Esophagus muscularis mucosa (tissue), 4 donors: ENCODE data around the gene BAHCC1. TPM values are rescaled to one million over a fixed set of nuclear protein-coding genes. Genes with fewer than 3 reads are reported as not detected.

Source experiments
- DNase-seq: peaks from one replicate; pipeline ENCODE4 v3.0.0-alpha.2; 2017; ENCODE audit errors: extremely low spot score
- H3K27ac ChIP-seq, 4 donors: fragments of 200-600 bp; sonication (generic); replicated peaks in 1 of 4; 1 replicate in 3 of 4; 2 replicates in 1 of 4; pipeline ENCODE4 v1.5.1; 2016 to 2019; ENCODE audit warnings: mild to moderate bottlenecking in 1 of 4
- H3K27me3 ChIP-seq, 4 donors: fragments of 200-600 bp; sonication (generic); one replicate each; pipeline versions ENCODE4 v1.5.1 to v1.6.0; 2016 to 2019
- H3K36me3 ChIP-seq, 4 donors: fragments of 200-600 bp; sonication (generic); one replicate each; pipeline ENCODE4 v1.5.1; 2016 to 2019
- H3K4me1 ChIP-seq, 4 donors: fragments of 200-600 bp; sonication (generic); one replicate each; pipeline ENCODE4 v1.5.1; 2016 to 2019
- H3K4me3 ChIP-seq, 4 donors: fragments of 200-600 bp; sonication (generic); 1 replicate in 2 of 4; 2 replicates in 2 of 4; pipeline ENCODE4 v1.5.1; 2016 to 2019; ENCODE audit warnings: mild to moderate bottlenecking in 4 of 4, moderate library complexity in 1 of 4
- H3K9me3 ChIP-seq, 4 donors: fragments of 200-600 bp; sonication (generic); 1 replicate in 3 of 4; 2 replicates in 1 of 4; pipeline ENCODE4 v1.5.1; 2016 to 2019
- EP300 ChIP-seq: sonication (generic); formaldehyde crosslinking; IDR thresholded peaks from one replicate; pipeline ENCODE4 v1.6.1; 2017; ENCODE audit warnings: antibody characterized with exemption
- POLR2A ChIP-seq: fragments of 450-650 bp; IDR thresholded peaks from one replicate; pipeline ENCODE4 v1.6.1; 2017; ENCODE audit warnings: antibody characterized with exemption, moderate library complexity, mild to moderate bottlenecking, low read depth
- POLR2AphosphoS5 ChIP-seq, 2 donors: sonication (generic); formaldehyde crosslinking; IDR thresholded peaks; one replicate each; pipeline ENCODE4 v1.6.1; 2017; ENCODE audit warnings: antibody characterized with exemption in 2 of 2
- WGBS: methylation state at CpG from one replicate; pipeline ENCODE4 v1.1.5; 2018; 5-methylcytosine and 5-hydroxymethylcytosine counted together
- intact Hi-C: fragments of 100-400 bp; cut with DNase I; formaldehyde crosslinking; loops from one replicate; pipeline ENCODE4 v1.15.1; 2023
- total RNA-seq, 4 donors: library from RNA; depleted of rRNA; stranded (reverse); fragments of >200 nt; gene quantifications; one replicate each; pipeline versions ENCODE4 v1.1.0 to v1.2.1, GENCODE V29; 2016
- TF ChIP-seq, protein P1 (sequence below), 3 experiments: fragments of 200-600 bp in 2 of 3; fragments of 450-650 bp in 1 of 3; sonication (generic) in 2 of 3; IDR thresholded peaks; one replicate each; pipeline ENCODE4 v1.5.1; 2017 to 2019; ENCODE audit warnings: antibody characterized with exemption in 3 of 3, mild to moderate bottlenecking in 2 of 3, moderate library complexity in 1 of 3

BAHCC1 gene
- total RNA-seq = 10 to 100 TPM; 15.9 to 38.1 (median 21.1) TPM

DNA sequence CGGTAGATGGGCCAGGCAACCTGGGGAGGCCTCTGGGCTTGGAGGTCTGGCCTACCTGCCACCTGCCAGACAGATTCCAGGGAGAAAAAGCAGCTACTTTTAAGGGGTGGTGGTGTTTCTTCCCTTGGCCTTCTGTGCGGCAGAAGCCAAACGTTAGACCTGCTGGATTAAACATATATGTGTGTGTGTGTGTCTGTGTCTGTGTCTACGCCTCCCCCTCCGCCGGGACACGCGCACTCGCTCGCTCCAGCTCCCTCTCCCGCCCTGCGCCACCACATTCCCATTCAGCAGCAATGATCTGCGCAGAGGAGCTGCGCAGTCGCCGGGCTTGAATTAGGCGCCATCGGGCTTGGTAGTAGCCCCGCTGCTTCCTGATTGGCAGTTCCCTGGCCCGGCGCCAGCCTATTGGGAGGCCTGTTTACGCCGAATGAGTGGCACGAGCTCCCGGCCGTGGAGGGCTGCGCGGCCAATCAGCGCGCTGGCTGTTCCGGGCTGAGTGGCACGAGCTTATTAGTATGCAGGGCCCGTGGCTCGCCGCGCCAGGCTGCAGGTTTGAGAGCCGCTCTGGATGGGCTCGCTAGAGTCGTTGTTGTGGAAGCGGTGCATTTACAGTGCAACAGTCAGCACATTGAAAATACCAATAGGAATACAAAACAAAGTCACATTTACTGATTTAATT, at the start of gene BAHCC1:
TSS of gene BAHCC1 (plus strand) at position 537 of the 679 bp plus-strand sequence. CDS start 4,283 bp downstream, outside the sequence.
- Histone ChIP-seq H3K4me3 (peak within 1 kb of the TSS; percentile 79 to 95 (median 90)), H3K4me1 (peaks cover 34 to 60% (median 58%) of the 10 kb centered on the region in 4 donors), H3K36me3 (no peaks in the 10 kb centered on the region), H3K27ac (peak within 1 kb of the TSS; percentile 96 to 100 (median 99)), H3K27me3 (no peaks in the 10 kb centered on the region), H3K9me3 (no peaks in the 10 kb centered on the region)
- 0% methylated on average over 36 of the region's 40 CpGs for WGBS
- intact Hi-C loops = loop anchor here (5.0 kb wide), 2 partner anchors 103 to 117 kb away; partner anchors contain the start of gene ACTG1
- TF ChIP-seq POLR2AphosphoS5 (IDR thresholded peaks at IDR 0.05) (peak; percentile 100), EP300 (no peak), POLR2A (peak; percentile 85)
- TF ChIP-seq, protein P1, sequence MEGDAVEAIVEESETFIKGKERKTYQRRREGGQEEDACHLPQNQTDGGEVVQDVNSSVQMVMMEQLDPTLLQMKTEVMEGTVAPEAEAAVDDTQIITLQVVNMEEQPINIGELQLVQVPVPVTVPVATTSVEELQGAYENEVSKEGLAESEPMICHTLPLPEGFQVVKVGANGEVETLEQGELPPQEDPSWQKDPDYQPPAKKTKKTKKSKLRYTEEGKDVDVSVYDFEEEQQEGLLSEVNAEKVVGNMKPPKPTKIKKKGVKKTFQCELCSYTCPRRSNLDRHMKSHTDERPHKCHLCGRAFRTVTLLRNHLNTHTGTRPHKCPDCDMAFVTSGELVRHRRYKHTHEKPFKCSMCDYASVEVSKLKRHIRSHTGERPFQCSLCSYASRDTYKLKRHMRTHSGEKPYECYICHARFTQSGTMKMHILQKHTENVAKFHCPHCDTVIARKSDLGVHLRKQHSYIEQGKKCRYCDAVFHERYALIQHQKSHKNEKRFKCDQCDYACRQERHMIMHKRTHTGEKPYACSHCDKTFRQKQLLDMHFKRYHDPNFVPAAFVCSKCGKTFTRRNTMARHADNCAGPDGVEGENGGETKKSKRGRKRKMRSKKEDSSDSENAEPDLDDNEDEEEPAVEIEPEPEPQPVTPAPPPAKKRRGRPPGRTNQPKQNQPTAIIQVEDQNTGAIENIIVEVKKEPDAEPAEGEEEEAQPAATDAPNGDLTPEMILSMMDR (IDR thresholded peaks at IDR 0.05) = peak in 1 of 3 experiments; percentile 11
- peak; percentile 100 for DNase-seq

DNA sequence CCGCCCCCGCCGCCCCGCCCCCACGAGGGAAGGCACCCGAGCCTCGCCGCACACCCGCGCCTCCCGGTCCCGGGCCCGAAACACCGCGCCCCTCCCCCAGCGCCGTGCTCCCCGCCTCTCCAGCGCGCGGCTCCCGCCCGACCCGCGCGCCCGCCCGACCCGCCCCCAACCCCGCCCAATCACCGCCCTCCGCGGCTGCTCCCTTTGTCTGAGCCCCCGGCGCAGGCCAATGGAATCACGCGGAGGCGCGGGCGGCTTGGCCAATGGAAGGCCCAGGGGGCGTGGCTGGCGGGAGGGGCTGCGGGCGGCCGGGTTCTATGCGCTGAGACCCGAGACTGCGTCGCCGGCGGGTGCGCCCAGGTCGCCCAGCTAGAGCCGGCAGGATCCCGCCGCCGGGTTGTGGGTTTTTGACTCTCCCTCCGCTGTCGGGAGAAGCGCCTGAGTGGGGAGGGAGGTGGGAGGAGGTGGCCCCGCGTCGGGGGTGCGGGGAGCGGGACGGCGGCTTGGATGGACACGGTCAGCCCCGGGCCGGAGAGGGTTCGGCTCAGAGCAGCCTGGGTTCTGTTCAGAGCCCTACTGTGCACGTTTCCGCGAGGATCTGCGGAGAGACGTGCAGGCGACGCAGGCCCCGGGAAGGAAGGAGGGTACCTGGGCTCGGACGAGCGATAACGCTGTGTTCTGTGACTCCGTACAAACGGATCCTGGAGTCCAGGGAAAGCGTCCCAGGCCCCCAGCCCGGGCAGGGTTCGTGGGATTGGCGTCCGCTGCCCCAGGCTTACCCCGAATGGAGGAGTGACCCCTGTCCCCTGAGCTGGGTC, 49.0 kb upstream of the BAHCC1 start:
- H3K27ac ChIP-seq = peak overlapping the region; percentile 81 to 98 (median 92)
- H3K4me1 ChIP-seq = peaks cover 10 to 36% (median 31%) of the 10 kb centered on the region in 4 donors
- peaks cover 0 to 6% (median 0%) of the 10 kb centered on the region in 4 donors for H3K27me3 ChIP-seq
- H3K36me3 ChIP-seq = no peaks in the 10 kb centered on the region
- H3K4me3 ChIP-seq = peak overlapping the region; percentile 70 to 96 (median 80)
- WGBS = 2% methylated on average over 19 of the region's 91 CpGs
- H3K9me3 ChIP-seq = no peaks in the 10 kb centered on the region
- DNase-seq = peak; percentile 100
- intact Hi-C loops = loop anchor here (2.0 kb wide), 1 partner anchor 137 kb away; no protein-coding TSS in a partner anchor
- TF ChIP-seq EP300 (no peak), POLR2A (peak; percentile 78), POLR2AphosphoS5 (IDR thresholded peaks at IDR 0.05) (peak; percentile 89 to 95)

DNA sequence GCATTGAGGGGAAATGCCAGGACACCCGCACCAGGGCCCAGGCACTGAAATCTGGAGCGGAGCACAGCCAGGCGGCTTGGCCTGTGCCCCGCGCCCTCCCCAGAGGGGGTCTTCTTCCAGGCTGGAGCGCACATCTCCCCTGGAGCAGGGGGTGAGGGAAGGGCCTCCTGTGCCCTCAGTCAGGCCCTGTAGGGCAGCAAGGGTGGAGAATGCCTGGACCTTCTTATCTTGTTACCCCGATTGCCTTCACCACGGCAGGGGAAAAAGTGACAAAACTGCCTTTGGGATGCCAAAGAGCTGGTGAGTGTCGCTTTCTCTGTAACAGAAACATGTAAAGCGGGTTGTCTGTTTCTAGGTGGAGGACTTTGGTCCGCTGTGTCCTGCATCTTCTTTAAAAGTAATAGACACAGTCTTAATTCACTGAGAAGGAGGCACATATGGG, 48.3 kb upstream of the BAHCC1 start:
- Histone ChIP-seq H3K9me3 (no peaks in the 10 kb centered on the region), H3K27ac (peak overlapping the region; percentile 81 to 98 (median 92)), H3K27me3 (peaks cover 0 to 6% (median 0%) of the 10 kb centered on the region in 4 donors), H3K4me1 (peaks cover 6 to 30% (median 24%) of the 10 kb centered on the region in 4 donors), H3K36me3 (no peaks in the 10 kb centered on the region), H3K4me3 (peak overlapping the region; percentile 70 to 96 (median 80))
- no peak for DNase-seq
- intact Hi-C loops = loop anchor here (2.0 kb wide), 1 partner anchor 136 kb away; no protein-coding TSS in a partner anchor
- WGBS = 89% methylated on average over 5 of the region's 11 CpGs
- TF ChIP-seq, protein P1 (IDR thresholded peaks at IDR 0.05) = no peak
- TF ChIP-seq EP300 = no peak
- no peak for TF ChIP-seq POLR2AphosphoS5 (IDR thresholded peaks at IDR 0.05)
- no peak for TF ChIP-seq POLR2A

DNA sequence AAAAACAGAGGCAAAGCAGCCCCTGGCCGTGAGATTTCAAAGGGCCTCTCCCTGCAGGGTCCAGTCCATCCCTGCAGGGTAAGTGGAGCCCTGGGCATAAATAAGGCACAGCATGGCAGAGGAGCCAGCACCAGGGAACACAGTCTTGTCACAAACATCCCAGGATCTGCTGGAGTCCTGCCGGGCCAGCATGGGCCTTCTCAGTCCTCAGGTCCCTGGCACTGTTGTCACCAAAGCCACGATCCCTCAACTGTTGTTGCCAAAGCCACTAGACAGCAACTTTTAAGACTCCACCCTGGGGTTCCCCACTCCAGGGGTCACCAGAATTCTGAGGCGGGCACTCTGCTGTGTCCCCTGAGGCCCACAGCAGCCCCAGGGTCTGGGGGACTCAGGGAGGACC, 47.8 kb upstream of the BAHCC1 start:
- H3K27ac ChIP-seq = peak overlapping the region in 1 of 4 donors; percentile 94
- H3K36me3 ChIP-seq = no peaks in the 10 kb centered on the region
- peaks cover 6 to 25% (median 19%) of the 10 kb centered on the region in 4 donors for H3K4me1 ChIP-seq
- H3K9me3 ChIP-seq = no peaks in the 10 kb centered on the region
- H3K4me3 ChIP-seq = no peak overlapping the region
- DNase-seq = no peak
- H3K27me3 ChIP-seq = peaks cover 0 to 6% (median 0%) of the 10 kb centered on the region in 4 donors
- 83% methylated on average over 3 of the region's 4 CpGs for WGBS
- TF ChIP-seq EP300 = no peak
- no peak for TF ChIP-seq POLR2AphosphoS5 (IDR thresholded peaks at IDR 0.05)
- TF ChIP-seq, protein P1 (IDR thresholded peaks at IDR 0.05) = no peak
- no peak for TF ChIP-seq POLR2A
- intact Hi-C loops = loop anchor here (2.0 kb wide), 1 partner anchor 135 kb away; no protein-coding TSS in a partner anchor
